Measurements from ENCODE around the gene TBCD.

Gene TBCD

DNA sequence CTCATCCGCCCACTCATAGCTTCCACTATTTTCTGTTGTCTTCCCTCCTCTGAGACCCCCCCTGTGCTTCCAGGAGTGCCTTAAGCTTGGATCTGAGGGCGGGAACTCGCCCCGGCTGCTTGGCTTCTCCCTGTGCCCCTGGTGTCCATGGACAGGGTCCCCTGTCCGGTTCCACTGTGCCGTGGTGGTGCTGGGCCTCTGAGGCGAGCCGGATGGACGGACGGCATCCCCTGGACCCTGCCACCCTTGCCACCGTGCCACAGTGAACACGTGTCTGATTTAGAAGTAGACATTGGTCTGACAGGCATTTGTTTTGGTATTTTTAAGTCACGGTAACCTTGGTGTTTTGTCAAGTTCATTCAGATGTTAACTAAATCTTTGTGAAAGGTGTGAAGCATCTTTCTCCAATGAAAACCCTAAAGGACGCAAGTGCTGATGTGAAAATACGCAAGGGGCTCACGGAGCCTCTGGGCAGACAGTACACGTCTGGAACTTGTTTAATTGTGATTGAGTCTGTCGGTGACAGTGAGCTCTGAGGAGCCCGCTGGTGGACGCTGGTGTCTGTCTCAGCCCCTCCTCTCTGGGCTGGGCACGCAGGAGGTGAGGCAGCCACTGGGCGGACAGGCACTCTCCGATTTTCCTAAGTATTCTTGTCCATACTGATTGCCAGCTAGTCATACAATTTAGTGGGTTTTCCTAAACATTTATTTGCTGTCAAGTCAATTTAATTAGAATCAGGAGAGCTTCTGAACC is 61.6 kb downstream of the TBCD start:
- POLR2A ChIA-PET, result no interaction called here
- TF ChIP-seq L3MBTL2 (conservative IDR thresholded peaks at IDR 0.05) (no peak), ZNF384 (IDR thresholded peaks at IDR 0.05) (no peak), ELF4 (IDR thresholded peaks at IDR 0.05) (no peak), SUZ12 (IDR thresholded peaks at IDR 0.05) (no peak)
- CTCF ChIA-PET, result interaction anchor here (0.6 kb wide), 2 partner anchors 31 to 183 kb away, joined by 3 to 6 read pairs; no protein-coding TSS in a partner anchor
- no peak for DNase-seq (ENCODE audit: extremely low spot score)

DNA sequence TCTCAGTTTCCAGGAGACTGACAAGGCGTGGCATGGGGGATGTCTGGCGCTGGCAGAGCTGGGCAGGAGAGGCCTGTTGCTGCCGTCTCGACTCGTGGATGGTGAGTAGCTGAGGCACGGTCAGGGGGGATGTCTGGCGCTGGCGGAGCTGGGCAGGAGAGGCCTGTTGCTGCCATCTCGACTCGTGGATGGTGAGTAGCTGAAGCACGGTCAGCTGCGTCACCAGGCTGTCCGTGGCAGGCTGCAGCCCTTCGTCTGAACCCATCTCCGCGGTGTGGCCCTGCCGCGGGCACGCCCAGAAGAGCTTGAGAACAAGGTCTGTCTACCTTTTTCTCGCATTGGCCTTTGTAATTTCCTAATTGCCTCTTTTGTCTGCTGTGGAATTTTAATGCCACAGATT is 63.0 kb downstream of the TBCD start:
- TF ChIP-seq HDGF (IDR thresholded peaks at IDR 0.05; ENCODE audit: borderline replicate concordance), result no peak
- TF ChIP-seq NFRKB (IDR thresholded peaks at IDR 0.05), result no peak
- no peak for TF ChIP-seq SUZ12 (IDR thresholded peaks at IDR 0.05)
- no peak for TF ChIP-seq ZNF384 (IDR thresholded peaks at IDR 0.05)
- TF ChIP-seq LEF1 (IDR thresholded peaks at IDR 0.05; ENCODE audit: borderline replicate concordance), result no peak
- no peak for TF ChIP-seq FOXM1 (IDR thresholded peaks at IDR 0.05; ENCODE audit: borderline replicate concordance)
- no peak for TF ChIP-seq ARNT (IDR thresholded peaks at IDR 0.05)
- no peak for TF ChIP-seq SP1 (IDR thresholded peaks at IDR 0.05)
- TF ChIP-seq CTBP1 (IDR thresholded peaks at IDR 0.05; ENCODE audit: borderline replicate concordance), result no peak
- no peak for TF ChIP-seq BHLHE40 (IDR thresholded peaks at IDR 0.05; ENCODE audit: borderline replicate concordance)
- no peak for DNase-seq (ENCODE audit: extremely low spot score)
- ChIA-PET CTCF (no interaction called here), POLR2A (no interaction called here)

DNA sequence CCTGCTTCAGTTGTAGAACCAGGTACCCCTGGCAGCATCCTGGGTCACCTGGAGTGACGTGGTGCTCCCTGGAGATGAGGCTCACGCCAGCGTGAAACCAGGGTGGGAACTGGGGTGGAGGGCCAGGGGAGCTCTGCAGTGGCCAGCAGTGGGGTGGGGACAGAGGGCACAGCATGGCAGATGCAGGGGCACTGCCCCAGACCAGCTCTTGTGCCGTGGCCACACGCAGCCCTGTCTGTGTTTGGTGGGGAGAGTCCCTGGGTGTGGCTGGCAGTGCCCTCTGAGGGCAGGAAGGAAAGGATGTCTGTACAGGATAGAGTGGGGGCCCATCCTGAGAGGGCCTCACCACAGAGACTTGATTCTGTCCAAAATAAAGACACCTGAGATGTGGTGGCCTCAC is 63.5 kb downstream of the TBCD start:
- DNase-seq (ENCODE audit: extremely low spot score), result no peak
- CTCF ChIA-PET, result no interaction called here
- TF ChIP-seq FOXK2 (IDR thresholded peaks at IDR 0.05) (no peak), NFRKB (IDR thresholded peaks at IDR 0.05) (no peak), HDGF (IDR thresholded peaks at IDR 0.05; ENCODE audit: borderline replicate concordance) (no peak), ARNT (IDR thresholded peaks at IDR 0.05) (no peak), FOXM1 (IDR thresholded peaks at IDR 0.05; ENCODE audit: borderline replicate concordance) (no peak), SUZ12 (IDR thresholded peaks at IDR 0.05) (no peak), ELF4 (IDR thresholded peaks at IDR 0.05) (no peak), BHLHE40 (IDR thresholded peaks at IDR 0.05; ENCODE audit: borderline replicate concordance) (no peak), ZNF384 (IDR thresholded peaks at IDR 0.05) (no peak), LEF1 (IDR thresholded peaks at IDR 0.05; ENCODE audit: borderline replicate concordance) (no peak), L3MBTL2 (conservative IDR thresholded peaks at IDR 0.05) (no peak), CTBP1 (IDR thresholded peaks at IDR 0.05; ENCODE audit: borderline replicate concordance) (no peak), TARDBP (IDR thresholded peaks at IDR 0.05) (no peak)
- POLR2A ChIA-PET, result no interaction called here

DNA sequence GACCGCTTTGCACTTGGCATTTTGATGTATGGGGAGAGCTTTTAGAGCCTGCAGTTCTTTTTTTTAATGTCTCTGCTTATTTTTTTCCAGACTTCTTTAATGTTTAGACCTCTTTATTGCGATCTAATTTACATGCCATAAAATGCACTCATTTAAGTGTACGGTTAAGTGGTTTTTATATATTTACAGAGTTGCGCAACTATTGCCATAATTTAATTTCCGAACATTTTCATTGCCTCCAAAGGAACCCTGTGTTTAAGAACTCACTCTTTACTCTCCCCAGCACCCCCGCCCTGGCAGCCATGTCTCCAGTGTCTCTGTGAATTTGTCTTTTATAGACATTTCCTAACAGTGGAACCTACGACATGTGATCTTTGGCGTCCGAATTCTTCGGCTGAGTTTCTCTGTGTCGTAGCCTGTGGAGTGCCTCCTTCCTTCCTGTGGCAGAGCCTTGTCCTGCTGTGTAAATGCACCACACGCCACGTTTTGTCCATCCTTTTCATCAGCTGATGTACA is 64.0 kb downstream of the TBCD start:
- POLR2A ChIA-PET, result no interaction called here
- TF ChIP-seq, protein P1, sequence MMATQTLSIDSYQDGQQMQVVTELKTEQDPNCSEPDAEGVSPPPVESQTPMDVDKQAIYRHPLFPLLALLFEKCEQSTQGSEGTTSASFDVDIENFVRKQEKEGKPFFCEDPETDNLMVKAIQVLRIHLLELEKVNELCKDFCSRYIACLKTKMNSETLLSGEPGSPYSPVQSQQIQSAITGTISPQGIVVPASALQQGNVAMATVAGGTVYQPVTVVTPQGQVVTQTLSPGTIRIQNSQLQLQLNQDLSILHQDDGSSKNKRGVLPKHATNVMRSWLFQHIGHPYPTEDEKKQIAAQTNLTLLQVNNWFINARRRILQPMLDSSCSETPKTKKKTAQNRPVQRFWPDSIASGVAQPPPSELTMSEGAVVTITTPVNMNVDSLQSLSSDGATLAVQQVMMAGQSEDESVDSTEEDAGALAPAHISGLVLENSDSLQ (IDR thresholded peaks at IDR 0.05), result peak; percentile 71
- TF ChIP-seq ZNF384 (IDR thresholded peaks at IDR 0.05), result 0 out of 2 replicates have a peak, but pooled peaks have one; percentile 10
- no peak for TF ChIP-seq SP1 (IDR thresholded peaks at IDR 0.05)
- no peak for TF ChIP-seq BHLHE40 (IDR thresholded peaks at IDR 0.05; ENCODE audit: borderline replicate concordance)
- CTCF ChIA-PET, result no interaction called here
- no peak for DNase-seq (ENCODE audit: extremely low spot score)

DNA sequence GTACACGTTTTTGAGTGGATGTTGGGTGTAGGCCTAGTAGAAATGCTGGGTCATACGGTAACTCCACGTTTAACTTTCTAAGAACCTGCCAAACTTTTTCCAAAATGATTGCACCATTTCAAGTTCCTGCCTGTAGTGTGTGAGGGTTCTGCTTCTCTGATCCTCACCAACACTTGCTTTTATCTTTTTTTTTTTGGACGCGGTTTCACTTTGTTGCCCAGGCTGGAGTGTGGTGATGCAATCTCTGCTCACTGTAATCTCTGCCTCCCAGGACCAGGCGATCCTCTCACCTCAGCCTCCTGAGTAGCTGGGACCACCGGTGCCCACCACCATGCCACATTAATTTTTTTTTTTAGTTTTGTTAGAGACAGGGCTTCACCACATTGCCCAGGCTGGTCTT is 64.5 kb downstream of the TBCD start:
- DNase-seq (ENCODE audit: extremely low spot score), result no peak
- CTCF ChIA-PET, result no interaction called here
- TF ChIP-seq SUZ12 (IDR thresholded peaks at IDR 0.05) (no peak), FOXM1 (IDR thresholded peaks at IDR 0.05; ENCODE audit: borderline replicate concordance) (no peak), NFRKB (IDR thresholded peaks at IDR 0.05) (no peak), ELF4 (IDR thresholded peaks at IDR 0.05) (no peak), CTBP1 (IDR thresholded peaks at IDR 0.05; ENCODE audit: borderline replicate concordance) (no peak), ARNT (IDR thresholded peaks at IDR 0.05) (no peak), TARDBP (IDR thresholded peaks at IDR 0.05) (no peak)
- POLR2A ChIA-PET, result no interaction called here

DNA sequence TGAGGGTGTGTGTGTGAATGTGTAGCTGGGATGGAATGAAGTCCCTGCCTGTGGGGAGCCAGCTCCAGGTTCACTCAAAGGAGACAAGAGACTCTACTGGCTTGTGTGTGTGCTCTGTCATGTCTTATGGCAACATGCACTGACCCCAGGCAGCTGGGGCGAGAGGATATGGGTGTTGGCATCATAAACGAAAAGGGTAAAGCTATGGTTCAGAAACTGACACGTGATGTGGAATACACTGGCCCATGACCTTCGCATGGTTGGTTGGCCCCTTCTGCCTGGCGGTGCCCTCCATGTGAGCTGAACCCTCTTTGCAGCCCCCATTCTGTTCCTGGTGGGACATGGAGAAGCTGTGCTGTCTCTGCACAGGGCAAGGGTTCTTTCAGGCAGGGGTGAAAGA is 66.1 kb downstream of the TBCD start:
- POLR2A ChIA-PET, result interaction anchor here (1.6 kb wide), 1 partner anchor 13 kb away, joined by 5 read pairs; no protein-coding TSS in a partner anchor
- CTCF ChIA-PET, result no interaction called here
- TF ChIP-seq ZNF384 (IDR thresholded peaks at IDR 0.05), result no peak
- no peak for TF ChIP-seq SP1 (IDR thresholded peaks at IDR 0.05)
- no peak for TF ChIP-seq L3MBTL2 (conservative IDR thresholded peaks at IDR 0.05)
- TF ChIP-seq ELF4 (IDR thresholded peaks at IDR 0.05), result no peak
- no peak for TF ChIP-seq ARNT (IDR thresholded peaks at IDR 0.05)
- TF ChIP-seq NFRKB (IDR thresholded peaks at IDR 0.05), result no peak
- no peak for TF ChIP-seq HDGF (IDR thresholded peaks at IDR 0.05; ENCODE audit: borderline replicate concordance)
- no peak for TF ChIP-seq FOXM1 (IDR thresholded peaks at IDR 0.05; ENCODE audit: borderline replicate concordance)
- TF ChIP-seq, protein P1 (IDR thresholded peaks at IDR 0.05), result no peak
- no peak for TF ChIP-seq TARDBP (IDR thresholded peaks at IDR 0.05)
- no peak for TF ChIP-seq FOXK2 (IDR thresholded peaks at IDR 0.05)
- TF ChIP-seq LEF1 (IDR thresholded peaks at IDR 0.05; ENCODE audit: borderline replicate concordance), result no peak
- DNase-seq (ENCODE audit: extremely low spot score), result no peak

All from HEK293T (cell line).